ENCODE results near the gene PDLIM4.

- TF ChIP-seq, protein P1, sequence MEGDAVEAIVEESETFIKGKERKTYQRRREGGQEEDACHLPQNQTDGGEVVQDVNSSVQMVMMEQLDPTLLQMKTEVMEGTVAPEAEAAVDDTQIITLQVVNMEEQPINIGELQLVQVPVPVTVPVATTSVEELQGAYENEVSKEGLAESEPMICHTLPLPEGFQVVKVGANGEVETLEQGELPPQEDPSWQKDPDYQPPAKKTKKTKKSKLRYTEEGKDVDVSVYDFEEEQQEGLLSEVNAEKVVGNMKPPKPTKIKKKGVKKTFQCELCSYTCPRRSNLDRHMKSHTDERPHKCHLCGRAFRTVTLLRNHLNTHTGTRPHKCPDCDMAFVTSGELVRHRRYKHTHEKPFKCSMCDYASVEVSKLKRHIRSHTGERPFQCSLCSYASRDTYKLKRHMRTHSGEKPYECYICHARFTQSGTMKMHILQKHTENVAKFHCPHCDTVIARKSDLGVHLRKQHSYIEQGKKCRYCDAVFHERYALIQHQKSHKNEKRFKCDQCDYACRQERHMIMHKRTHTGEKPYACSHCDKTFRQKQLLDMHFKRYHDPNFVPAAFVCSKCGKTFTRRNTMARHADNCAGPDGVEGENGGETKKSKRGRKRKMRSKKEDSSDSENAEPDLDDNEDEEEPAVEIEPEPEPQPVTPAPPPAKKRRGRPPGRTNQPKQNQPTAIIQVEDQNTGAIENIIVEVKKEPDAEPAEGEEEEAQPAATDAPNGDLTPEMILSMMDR (IDR thresholded peaks at IDR 0.05) = peak in 3 of 4 experiments; percentile 26 to 32 (median 28)
- TF ChIP-seq POLR2AphosphoS5 (IDR thresholded peaks at IDR 0.05) = peak; percentile 6
These were observed 35.8 kb downstream of the PDLIM4 start for GRCh38 chr5:132293066-132293991.

All from prostate gland (tissue), 2 donors.